C4-2B (cell line): ENCODE data around the gene IFTAP.

Experiments used
- H3K27ac ChIP-seq: fragments of 450-650 bp; 2 replicates; pipeline ENCODE4 v1.5.1; 2017
- ZFX ChIP-seq: fragments of 450-650 bp; IDR thresholded peaks from 2 replicates; pipeline ENCODE4 v1.6.1; 2017
- TF ChIP-seq, protein P1 (sequence below): fragments of 450-650 bp; conservative IDR thresholded peaks from 2 replicates; pipeline ENCODE4 v1.5.1; 2017; ENCODE audit warnings: mild to moderate bottlenecking

IFTAP gene, protein sequence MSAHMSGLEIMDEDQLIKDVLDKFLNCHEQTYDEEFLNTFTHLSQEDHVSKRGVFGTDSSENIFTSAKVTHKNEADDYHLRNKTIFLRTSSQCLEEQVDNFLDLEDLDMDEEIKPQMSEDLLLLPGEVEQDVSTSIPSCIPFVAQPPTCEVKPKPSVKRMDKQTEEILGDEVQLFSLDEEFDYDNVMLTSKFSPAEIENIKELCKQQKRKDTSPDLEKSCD

DNA sequence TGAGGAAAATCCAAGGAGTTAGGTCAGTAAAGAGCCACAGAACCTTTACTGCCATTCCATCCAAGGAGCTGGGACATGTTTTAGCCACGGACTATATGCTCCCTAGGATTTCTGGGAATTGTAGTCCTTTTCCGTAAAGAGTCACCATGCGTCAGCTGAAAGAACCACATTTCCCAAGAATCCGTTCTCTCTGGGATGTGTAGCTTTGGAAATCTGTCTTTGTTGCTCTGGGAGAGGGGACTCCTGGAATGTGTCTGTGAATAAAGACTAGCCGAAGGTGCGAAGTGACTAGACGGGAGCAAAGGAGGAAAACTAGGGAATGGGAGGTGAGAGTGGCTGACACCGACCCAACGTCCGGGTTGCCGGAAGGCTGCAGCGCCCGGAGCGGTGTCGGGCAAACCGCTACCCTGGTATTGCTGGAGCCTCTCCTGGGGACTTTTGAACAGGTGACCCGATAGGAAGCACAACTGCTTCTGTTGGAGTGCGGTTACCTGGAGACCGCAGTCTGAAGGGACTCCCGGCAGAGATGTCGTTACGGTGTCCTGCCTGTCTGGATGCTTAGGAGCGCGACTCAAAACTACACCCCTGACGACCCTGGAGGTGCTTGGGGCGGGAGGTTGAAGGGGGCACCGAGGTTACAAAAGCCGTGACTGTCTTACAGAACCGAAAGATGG lies at the start of gene IFTAP:
Gene IFTAP, plus strand, starts transcription at position 187 of the 674 bp plus-strand sequence. CDS start 15,602 bp downstream, outside the sequence.
- H3K27ac ChIP-seq = peak within 1 kb of the TSS; percentile 30; the same call in 1 of the 2 replicates
- no peak for TF ChIP-seq ZFX
- TF ChIP-seq, protein P1, sequence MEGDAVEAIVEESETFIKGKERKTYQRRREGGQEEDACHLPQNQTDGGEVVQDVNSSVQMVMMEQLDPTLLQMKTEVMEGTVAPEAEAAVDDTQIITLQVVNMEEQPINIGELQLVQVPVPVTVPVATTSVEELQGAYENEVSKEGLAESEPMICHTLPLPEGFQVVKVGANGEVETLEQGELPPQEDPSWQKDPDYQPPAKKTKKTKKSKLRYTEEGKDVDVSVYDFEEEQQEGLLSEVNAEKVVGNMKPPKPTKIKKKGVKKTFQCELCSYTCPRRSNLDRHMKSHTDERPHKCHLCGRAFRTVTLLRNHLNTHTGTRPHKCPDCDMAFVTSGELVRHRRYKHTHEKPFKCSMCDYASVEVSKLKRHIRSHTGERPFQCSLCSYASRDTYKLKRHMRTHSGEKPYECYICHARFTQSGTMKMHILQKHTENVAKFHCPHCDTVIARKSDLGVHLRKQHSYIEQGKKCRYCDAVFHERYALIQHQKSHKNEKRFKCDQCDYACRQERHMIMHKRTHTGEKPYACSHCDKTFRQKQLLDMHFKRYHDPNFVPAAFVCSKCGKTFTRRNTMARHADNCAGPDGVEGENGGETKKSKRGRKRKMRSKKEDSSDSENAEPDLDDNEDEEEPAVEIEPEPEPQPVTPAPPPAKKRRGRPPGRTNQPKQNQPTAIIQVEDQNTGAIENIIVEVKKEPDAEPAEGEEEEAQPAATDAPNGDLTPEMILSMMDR = no peak

DNA sequence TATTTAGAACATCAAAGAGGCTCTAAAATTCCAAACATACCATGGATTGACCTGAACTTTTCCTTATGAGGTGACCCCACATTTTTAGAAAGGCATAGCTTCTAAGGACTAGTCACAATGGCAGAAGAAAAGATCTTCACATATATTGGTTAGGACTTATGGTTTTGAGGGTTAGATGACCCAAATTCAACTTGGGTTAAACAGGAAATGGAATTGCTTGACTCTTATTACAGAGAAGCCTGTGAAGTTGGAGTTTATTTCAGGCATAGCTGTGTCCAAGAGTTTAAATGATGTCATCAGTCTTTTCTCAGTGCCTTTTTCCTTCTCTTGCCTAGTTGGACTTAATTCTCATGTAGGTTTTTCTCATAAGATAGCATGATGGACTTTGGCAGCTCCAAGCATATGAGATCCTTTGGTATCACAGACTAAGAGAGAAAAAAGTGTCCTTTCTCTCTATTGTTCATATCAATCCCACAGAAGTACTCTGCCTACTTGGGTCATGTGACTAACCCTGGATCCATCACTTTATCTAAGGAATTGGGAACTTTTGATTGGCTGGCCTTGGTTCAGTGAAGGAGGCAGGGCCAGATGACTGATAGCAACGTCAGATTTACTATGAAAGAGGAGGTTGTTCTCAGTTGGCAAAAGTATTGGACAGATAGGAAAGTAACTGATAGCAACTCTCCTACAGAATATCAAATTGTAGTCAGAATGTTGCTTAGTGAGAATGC lies 43.8 kb upstream of the IFTAP start:
- no peak overlapping the region for H3K27ac ChIP-seq
- TF ChIP-seq, protein P1 = no peak
- TF ChIP-seq ZFX = no peak

DNA sequence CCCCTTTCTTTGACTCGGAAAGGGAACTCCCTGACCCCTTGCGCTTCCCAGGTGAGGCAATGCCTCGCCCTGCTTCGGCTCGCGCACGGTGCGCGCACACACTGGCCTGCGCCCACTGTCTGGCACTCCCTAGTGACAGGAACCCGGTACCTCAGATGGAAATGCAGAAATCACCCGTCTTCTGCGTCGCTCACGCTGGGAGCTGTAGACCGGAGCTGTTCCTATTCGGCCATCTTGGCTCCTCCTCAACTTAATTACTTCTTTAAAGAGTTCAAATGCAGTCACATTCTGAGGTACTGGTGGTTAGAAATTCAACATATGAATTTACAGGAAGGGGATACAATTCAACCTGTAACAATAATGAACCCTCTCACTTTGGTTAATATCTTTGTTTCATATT lies 36.9 kb upstream of the IFTAP start:
- H3K27ac ChIP-seq = 0 out of 2 replicates have a peak overlapping the region, but pooled peaks have one; percentile 25
- TF ChIP-seq, protein P1 = peak; percentile 7; the same call in 1 of the 2 replicates

DNA sequence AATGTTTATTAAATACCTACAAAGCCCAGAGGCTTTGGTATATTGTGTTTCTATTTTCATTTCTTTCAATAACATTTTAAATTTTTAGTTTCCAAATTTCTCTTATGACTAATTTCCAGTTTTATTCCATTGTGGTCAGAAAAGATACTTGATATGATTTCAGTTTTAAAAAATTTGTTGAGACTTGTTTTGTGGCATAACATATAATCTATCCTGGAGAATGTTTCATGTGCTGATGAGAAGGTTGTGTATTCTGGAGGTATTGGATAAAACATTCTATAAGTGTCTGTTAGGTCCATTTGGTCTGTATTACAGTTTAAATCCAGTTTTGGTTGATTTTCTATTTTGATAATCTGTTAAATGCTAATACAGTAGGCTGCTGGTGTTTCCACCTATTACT lies 36.3 kb upstream of the IFTAP start:
- no peak overlapping the region for H3K27ac ChIP-seq
- TF ChIP-seq ZFX = no peak
- TF ChIP-seq, protein P1 = no peak

DNA sequence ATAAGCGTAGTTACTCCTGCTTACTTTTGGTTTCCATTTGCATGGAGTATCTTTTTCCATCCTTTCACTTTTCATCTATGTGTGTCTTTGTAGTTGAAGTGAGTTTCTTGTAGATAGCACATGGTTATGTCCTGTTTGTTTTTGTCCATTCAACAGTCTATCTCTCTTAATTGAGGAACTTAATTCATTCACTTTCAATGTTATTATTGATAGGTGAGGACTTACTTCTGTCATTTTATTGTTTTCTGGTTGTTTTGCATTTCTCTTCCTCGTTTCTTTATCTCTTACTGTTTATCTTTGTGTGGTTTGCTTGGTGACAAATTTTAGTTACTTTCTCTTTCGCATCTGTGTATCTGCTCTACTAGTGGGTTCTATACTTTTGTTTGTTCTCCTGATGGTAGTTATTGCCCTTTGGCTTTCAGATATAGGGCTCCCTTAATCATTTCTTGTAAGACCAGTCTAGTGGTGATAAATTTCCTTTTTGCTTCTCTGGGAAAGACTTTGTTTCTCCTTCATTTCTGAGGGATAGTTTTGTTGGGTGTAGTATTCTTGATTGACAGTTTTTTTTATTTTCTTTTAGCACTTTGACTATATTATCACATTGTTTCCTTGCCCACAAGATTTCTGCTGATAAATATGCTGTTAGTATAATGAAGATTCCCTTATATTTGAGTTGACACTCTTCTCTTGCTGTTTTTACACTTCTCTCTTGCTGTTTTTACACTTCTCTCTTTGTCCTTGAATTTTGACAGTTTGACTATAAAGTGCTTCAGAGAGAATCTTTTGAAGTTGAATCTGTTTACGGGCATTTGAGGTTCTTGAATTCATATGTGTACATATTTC lies 35.5 kb upstream of the IFTAP start:
- TF ChIP-seq ZFX = no peak
- TF ChIP-seq, protein P1 = no peak
- no peak overlapping the region for H3K27ac ChIP-seq

DNA sequence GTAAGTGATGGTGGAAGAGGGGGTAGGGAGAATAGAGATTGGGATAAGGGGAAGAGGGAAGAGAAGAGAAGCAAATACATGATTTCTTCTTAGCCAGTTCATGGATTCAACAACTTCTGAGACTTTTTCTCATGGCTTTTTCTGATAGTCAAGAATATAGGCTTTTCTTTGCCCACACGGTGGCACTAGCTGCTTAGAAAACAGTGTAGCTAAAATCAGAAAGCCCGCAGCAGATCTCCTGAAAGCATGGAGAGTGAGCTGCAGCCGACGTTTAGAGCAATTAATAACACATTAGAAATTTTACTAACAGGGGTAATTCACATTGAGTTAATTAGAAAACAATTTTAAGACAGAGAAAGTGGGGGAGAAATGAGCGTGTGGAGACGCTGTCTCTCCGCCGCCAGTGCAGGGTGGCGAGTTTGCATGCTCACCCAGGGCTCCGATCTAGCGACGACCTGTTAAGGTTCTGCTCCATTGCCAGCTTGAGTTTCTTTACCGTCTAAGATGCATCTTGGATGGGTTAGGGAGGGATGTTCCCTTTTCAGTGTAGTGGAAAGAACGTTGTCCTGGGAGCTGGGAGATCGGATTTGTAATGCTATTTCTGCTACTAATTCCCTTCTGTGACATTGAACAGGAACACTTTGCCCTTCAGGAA lies 29.8 kb upstream of the IFTAP start:
- TF ChIP-seq, protein P1 = peak; percentile 80
- no peak for TF ChIP-seq ZFX
- no peak overlapping the region for H3K27ac ChIP-seq
